Endometrial microvascular endothelial cells (primary cell): ENCODE results near the gene PCDH15. TPM values are rescaled to one million over a fixed set of nuclear protein-coding genes. Genes with fewer than 3 reads are reported as not detected.

Experiments
- in situ Hi-C: cut with HindIII; loops from 2 replicates; pipeline ENCODE4 v1.10.0; 2017; ENCODE audit warnings: low sequenced_read_pairs, low pct_unique_long_range_greater_than_20kb; ENCODE audit errors: inconsistent ontology term
- total RNA-seq: library from RNA; depleted of rRNA; stranded (reverse); fragments of >200 nt; gene quantifications from one replicate; pipeline ENCODE4 v1.2.3, GENCODE V29; 2015; ENCODE audit errors: inconsistent ontology term

The PCDH15 gene
- total RNA-seq, 1 donor from 2014 or later, result not detected

- in situ Hi-C loops, result no loop called here
Measured at GRCh38 chr10:54081950-54082349, 719.1 kb downstream of the PCDH15 start.

GRCh38 chr10:54067361-54067760, 733.7 kb downstream of the PCDH15 start:
- in situ Hi-C loops, result no loop called here

GRCh38 chr10:54066646-54067045, 734.4 kb downstream of the PCDH15 start:
- in situ Hi-C loops, result no loop called here

- in situ Hi-C loops, result no loop called here
Measured at GRCh38 chr10:54065106-54065505, 735.9 kb downstream of the PCDH15 start.

- in situ Hi-C loops, result no loop called here
Measured at GRCh38 chr10:54064215-54064614, 736.8 kb downstream of the PCDH15 start.

GRCh38 chr10:54063514-54063913, 737.5 kb downstream of the PCDH15 start:
- in situ Hi-C loops, result no loop called here

GRCh38 chr10:54060572-54060971, 740.5 kb downstream of the PCDH15 start:
- in situ Hi-C loops, result no loop called here

- in situ Hi-C loops, result no loop called here
Measured at GRCh38 chr10:54057357-54057756, 743.7 kb downstream of the PCDH15 start.

- in situ Hi-C loops, result no loop called here
Measured at GRCh38 chr10:54026340-54026739, 774.7 kb downstream of the PCDH15 start.

- in situ Hi-C loops, result no loop called here
Measured at GRCh38 chr10:54011117-54011516, 789.9 kb downstream of the PCDH15 start.

- in situ Hi-C loops, result no loop called here
Measured at GRCh38 chr10:54010337-54010933, 790.6 kb downstream of the PCDH15 start.

- in situ Hi-C loops, result no loop called here
Measured at GRCh38 chr10:54009672-54010071, 791.4 kb downstream of the PCDH15 start.

- in situ Hi-C loops, result no loop called here
Measured at GRCh38 chr10:54002077-54002476, 799.0 kb downstream of the PCDH15 start.

GRCh38 chr10:53997953-53998352, 803.1 kb downstream of the PCDH15 start:
- in situ Hi-C loops, result no loop called here

GRCh38 chr10:53990799-53991238, 810.2 kb downstream of the PCDH15 start:
- in situ Hi-C loops, result no loop called here

- in situ Hi-C loops, result no loop called here
Measured at GRCh38 chr10:53983431-53983830, 817.6 kb downstream of the PCDH15 start.

GRCh38 chr10:53980210-53980609, 820.8 kb downstream of the PCDH15 start:
- in situ Hi-C loops, result no loop called here

- in situ Hi-C loops, result no loop called here
Measured at GRCh38 chr10:53978301-53978700, 822.7 kb downstream of the PCDH15 start.

GRCh38 chr10:53977267-53977666, 823.8 kb downstream of the PCDH15 start:
- in situ Hi-C loops, result no loop called here

- in situ Hi-C loops, result no loop called here
Measured at GRCh38 chr10:53957401-53957800, 843.6 kb downstream of the PCDH15 start.

GRCh38 chr10:53955091-53955490, 845.9 kb downstream of the PCDH15 start:
- in situ Hi-C loops, result no loop called here
